ENCODE measurements around the gene CALHM1. TPM values are rescaled to one million over a fixed set of nuclear protein-coding genes. Genes with fewer than 3 reads are reported as not detected.

CALHM1 gene
- total RNA-seq, 1 donor from 2014 or later, result not detected

- peak; percentile 48 for ATAC-seq
- H3K27me3 ChIP-seq, result no peaks in the 10 kb centered on the region
- H3K36me3 ChIP-seq, result peaks cover 93% of the 10 kb centered on the region
Measured at GRCh38 chr10:103442031-103442461, 16.7 kb downstream of the CALHM1 start.

DNA sequence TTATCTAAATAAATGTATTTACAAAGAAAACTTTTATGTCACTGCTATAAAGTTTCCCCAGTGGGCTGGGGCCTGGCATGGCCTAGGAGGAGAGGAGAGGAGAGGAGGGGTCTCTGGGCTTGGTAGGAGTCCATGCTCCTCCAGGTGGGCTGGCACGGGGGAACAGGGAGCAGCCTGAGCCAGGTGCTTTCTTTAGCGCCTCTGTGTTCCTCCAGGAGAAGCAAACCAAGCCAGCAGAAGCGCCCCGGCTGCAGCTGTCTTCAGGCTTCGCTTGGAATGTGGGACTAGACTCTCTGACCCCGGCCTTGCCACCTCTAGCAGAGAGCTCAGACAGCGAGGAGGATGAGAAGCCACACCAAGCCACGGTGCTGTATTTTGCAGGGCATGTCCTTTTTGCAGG, 17.1 kb downstream of the CALHM1 start:
- DNase-seq (no peak), ATAC-seq (no peak)
- intact Hi-C loops (cut with DNase I), result no loop called here
- H3K4me3 ChIP-seq, result no peak overlapping the region
- no peak overlapping the region for H3K27ac ChIP-seq
- TF ChIP-seq, protein P1, sequence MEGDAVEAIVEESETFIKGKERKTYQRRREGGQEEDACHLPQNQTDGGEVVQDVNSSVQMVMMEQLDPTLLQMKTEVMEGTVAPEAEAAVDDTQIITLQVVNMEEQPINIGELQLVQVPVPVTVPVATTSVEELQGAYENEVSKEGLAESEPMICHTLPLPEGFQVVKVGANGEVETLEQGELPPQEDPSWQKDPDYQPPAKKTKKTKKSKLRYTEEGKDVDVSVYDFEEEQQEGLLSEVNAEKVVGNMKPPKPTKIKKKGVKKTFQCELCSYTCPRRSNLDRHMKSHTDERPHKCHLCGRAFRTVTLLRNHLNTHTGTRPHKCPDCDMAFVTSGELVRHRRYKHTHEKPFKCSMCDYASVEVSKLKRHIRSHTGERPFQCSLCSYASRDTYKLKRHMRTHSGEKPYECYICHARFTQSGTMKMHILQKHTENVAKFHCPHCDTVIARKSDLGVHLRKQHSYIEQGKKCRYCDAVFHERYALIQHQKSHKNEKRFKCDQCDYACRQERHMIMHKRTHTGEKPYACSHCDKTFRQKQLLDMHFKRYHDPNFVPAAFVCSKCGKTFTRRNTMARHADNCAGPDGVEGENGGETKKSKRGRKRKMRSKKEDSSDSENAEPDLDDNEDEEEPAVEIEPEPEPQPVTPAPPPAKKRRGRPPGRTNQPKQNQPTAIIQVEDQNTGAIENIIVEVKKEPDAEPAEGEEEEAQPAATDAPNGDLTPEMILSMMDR (IDR thresholded peaks at IDR 0.05), result no peak
- H3K36me3 ChIP-seq, result peaks cover 93% of the 10 kb centered on the region
- no peaks in the 10 kb centered on the region for H3K9me3 ChIP-seq
- H3K27me3 ChIP-seq, result no peaks in the 10 kb centered on the region
- peaks cover 15% of the 10 kb centered on the region for H3K4me1 ChIP-seq

More at GRCh38 chr10:103442031-103442461, 16.7 kb downstream of the CALHM1 start:
- Histone ChIP-seq H3K9me3 (no peaks in the 10 kb centered on the region), H3K4me3 (no peak overlapping the region), H3K4me1 (peaks cover 19% of the 10 kb centered on the region), H3K27ac (no peak overlapping the region)
- intact Hi-C loops (cut with DNase I), result no loop called here
- DNase-seq, result no peak
- TF ChIP-seq, protein P1 (IDR thresholded peaks at IDR 0.05), result no peak

DNA sequence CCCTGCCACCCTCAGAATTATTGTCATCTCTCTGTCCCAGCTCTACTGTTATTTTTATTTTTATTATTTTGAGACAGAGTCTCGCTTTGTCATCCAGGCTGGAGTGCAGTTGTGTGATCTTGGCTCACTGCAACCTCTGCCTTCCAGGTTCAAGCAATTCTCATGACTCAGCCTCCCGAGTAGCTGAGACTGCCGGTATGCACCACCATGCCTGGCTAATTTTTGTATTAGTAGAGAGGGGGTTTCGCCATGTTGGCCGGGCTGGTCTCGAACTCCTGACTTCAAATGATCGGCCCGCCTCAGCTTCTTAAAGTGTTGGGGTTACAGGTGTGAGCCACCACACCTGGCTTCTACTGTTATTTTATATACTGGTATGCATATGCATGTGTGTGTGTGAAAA, 17.5 kb downstream of the CALHM1 start:
- intact Hi-C loops (cut with DNase I), result no loop called here
- Histone ChIP-seq H3K36me3 (peaks cover 94% of the 10 kb centered on the region), H3K9me3 (no peaks in the 10 kb centered on the region), H3K27ac (no peak overlapping the region), H3K27me3 (no peaks in the 10 kb centered on the region), H3K4me1 (peaks cover 10% of the 10 kb centered on the region), H3K4me3 (no peak overlapping the region)
- ATAC-seq, result no peak
- TF ChIP-seq, protein P1 (IDR thresholded peaks at IDR 0.05), result no peak
- DNase-seq, result no peak

DNA sequence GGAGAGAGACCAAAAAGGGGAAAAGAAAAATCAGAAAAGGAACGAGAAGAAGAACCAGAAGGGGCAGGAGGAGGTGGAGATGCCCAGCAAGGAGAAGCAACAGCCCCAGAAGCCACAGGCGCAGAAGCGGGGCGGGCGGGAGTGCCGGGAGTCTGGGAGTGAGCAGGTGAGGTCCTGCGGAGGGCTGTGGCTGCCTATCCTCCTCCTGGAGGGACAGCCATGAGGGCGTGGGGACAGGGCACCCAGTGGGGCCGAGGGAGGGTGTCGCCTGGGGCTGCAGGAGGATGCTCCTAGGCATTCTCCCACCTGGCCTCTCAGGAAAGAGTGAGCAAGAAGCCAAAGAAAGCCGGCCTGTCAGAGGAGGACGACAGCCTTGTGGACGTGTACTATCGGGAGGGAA, 18.3 kb downstream of the CALHM1 start:
- Histone ChIP-seq H3K4me3 (no peak overlapping the region), H3K27ac (no peak overlapping the region), H3K9me3 (no peaks in the 10 kb centered on the region), H3K4me1 (peaks cover 3% of the 10 kb centered on the region), H3K27me3 (no peaks in the 10 kb centered on the region), H3K36me3 (peaks cover 99% of the 10 kb centered on the region)
- no peak for DNase-seq
- intact Hi-C loops (cut with DNase I), result no loop called here
- TF ChIP-seq, protein P1 (IDR thresholded peaks at IDR 0.05), result no peak
- ATAC-seq, result no peak

DNA sequence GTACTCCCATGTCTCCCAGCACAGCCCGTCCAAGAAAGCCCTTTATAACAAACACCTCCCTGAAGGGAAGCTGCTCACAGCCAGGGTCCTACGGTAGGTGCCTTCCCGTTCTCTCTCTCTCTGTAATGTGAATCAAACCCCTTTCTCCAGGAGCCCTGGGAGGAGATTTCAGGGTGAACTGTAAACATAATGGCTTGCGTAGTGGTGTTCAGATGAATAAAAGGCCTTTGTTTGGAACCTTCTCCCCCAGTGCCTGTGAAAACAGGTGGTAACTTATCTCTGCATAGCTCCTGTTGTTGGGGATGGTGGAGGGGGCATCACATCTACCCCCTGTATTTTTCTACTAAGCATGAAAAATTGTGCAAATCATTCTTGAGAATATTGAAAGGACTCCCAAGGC, 18.9 kb downstream of the CALHM1 start:
- TF ChIP-seq, protein P1 (IDR thresholded peaks at IDR 0.05), result no peak
- intact Hi-C loops (cut with DNase I), result no loop called here
- Histone ChIP-seq H3K4me3 (no peak overlapping the region), H3K27ac (no peak overlapping the region), H3K36me3 (peaks cover 99% of the 10 kb centered on the region), H3K4me1 (no peaks in the 10 kb centered on the region), H3K9me3 (no peaks in the 10 kb centered on the region), H3K27me3 (no peaks in the 10 kb centered on the region)
- ATAC-seq, result no peak
- DNase-seq, result no peak

DNA sequence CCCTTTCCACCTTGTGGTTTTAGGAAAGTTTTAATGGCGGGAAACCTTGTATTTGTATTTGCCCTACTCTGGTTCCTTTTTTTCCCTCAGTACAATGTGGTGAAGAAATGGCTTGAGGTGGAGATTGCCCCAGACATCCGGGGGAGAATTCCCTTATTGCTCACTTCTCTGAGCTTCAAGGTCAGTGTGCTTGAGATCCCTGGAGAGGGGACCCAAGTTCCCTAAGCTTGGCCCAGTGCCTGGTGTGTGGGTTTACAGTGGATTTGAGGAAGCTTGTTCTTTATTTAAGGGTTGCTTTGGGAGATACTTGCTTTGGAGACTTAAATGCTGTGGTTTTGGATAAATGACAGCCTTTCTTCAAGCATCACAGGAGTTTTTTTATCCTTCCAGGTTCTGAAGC, 24.8 kb downstream of the CALHM1 start:
- intact Hi-C loops (cut with DNase I), result no loop called here
- peak; percentile 84 for ATAC-seq
- Histone ChIP-seq H3K27me3 (no peaks in the 10 kb centered on the region), H3K27ac (no peak overlapping the region), H3K4me1 (no peaks in the 10 kb centered on the region), H3K9me3 (no peaks in the 10 kb centered on the region), H3K4me3 (no peak overlapping the region), H3K36me3 (peaks cover 83% of the 10 kb centered on the region)
- TF ChIP-seq, protein P1 (IDR thresholded peaks at IDR 0.05), result no peak
- no peak for DNase-seq

Measured in upper lobe of right lung (tissue), 1 donor.